GM19043 (cell line): ENCODE results near the gene CCDC142.
"Not testable (repeated sequence)": the region's sequence is repeated elsewhere in the genome, so short reads cannot be mapped to it uniquely, and the experiment has no call there.

Source experiments
- ATAC-seq: cut with Tn5 transposase; IDR thresholded peaks from one replicate; pipeline ENCODE4 v1.9.1; 2021; ENCODE audit warnings: low read depth; ENCODE audit not compliant: unreplicated experiment

CCDC142 gene

DNA sequence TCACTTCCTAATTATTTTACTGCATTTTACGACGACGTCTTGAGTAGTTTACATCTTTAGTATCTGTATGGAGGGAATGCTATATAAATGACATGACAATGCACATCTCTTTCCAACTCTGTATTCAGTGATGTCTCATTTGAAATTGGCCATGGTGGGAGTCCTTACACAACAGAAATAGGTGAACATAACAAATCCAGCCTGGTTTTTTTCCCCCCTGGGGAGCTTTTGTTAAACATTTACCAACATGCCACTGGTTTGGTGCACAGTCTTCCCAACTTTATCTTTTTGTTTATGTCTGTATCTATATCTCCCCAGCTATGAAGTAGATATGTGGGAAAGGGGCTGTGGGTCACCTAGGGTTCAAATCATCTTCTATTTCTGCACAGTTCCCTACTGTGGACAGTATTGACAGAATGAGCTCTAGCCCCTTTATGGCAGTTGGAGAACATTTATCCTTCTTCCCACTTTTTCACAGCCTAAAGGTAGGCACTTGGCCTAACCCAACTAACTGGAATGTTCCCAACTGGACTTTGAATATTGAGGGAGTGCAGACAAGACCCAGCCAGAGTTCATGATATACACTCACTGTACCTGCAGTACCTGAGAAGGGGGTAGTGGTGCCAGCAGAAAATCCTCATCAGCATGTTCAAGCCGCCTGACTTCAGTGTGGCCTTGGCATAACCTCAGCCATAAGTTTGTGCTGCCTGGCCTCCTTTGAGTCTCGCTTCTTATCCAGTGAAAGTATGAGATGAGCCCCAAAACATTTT, 35.4 kb downstream of the CCDC142 start:
- no peak for ATAC-seq

DNA sequence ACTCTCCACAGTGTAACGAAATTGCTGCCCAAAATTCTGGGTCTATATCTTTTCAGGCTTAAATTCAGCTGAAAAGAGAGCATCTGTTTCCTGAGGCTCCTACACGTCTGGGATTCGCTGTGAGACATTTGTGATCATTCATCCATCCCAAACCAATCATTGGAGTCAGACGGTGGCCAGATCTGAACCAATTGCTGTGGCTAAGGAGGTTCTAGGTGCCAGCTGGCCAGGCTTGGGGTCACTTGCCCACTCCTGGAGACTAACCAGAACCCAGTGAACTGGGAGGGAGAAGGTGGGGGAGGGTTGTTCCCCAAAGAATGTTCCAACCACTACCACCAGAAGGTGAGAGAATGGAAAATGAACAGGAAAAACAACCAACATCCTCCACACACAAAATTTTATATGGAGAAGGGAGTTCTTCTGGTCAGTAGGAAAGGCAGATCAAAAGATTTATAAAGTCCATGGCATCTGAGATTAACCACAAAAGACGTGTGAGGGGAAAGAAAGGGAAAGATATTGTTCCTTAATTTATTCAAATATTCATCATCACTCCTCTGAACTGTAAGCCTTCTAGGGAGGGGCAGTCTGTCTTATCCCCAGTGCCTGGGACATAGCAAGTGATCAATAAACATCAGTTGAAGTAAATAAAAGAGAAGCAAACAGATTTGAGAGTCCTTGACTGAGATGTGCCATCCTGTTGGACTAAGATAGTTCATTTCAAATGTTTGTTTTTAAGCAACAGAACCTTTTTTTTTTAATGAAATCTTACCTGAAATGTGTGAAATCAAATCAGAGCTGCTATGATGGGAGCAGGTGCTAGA, 38.1 kb downstream of the CCDC142 start:
- no peak for ATAC-seq

DNA sequence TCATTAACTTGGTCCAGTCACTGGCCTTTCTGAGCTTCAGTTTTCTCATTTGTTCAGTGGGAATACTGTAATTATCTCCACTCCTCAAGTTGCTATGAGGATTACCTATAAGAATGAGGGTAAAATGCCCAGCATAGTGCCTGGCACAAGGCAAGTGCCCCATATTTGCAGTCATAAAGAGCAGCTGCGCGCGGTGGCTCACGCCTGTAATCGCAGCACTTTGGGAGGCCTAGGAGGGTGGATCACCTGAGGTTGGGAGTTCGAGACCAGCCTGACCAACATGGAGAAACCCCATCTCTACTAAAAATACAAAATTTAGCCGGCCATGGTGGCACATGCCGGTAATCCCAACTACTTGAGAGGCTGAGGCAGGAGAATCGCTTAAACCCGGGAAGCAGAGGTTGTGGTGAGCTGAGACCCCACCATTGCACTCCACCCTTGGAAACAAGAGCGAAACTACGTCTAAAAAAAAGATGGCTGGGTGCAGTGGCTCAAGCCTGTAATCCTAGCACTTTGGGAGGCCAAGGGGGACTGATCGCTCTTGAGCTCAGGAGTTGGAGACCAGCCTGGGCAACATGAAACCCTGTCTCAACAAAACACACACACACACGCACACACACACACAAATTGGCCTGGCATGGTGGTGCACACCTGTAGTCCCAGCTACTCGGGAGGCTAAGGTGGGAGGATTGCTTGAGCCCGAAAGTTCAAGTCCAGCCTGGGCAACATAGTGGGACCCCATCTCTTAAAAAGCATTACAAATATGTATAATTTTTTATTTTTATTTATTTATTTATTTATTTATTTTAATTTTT, 40.1 kb downstream of the CCDC142 start:
- not testable (repeated sequence) for ATAC-seq

DNA sequence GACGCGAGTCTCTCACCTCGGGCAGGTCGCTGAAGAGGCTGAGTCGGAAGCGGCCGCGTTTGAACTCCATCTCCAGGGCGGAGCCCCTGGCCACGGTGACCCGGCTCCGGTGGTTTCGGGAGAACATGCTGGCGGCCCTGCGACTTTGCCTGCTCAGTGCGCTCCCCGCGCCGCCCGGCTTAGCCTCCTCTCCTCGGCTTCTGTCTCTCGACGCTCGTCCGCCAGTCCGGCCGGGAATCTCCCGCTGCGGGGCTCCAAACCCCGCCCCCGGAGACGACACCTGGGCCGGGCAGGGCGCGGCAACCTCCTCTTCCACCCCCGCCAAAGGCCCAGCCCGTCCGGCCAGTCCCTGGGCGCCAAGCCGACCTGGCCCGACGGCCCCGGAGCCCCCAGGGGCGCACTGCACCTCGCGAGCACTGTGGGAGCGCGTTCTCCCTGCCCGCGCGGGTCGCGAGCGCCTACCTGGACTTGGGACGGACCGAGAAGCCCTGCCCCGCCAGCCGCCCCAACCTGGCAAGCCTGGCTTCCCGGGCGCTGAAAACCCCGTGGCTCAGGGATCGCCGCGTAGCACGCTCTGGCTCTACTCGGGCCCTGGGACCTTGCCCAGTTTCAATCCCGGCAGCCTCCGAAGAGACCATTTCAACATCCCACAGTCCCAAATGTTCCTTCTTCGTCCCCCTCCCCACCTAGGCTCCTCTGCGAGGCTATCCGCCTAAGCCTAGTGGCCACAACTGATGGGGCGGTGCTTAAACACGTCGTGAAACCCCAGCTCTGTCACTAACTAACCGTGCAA, 40.9 kb downstream of the CCDC142 start, which contains the start of gene RTKN:
Gene RTKN, minus strand, starts transcription at position 248 of the 793 bp plus-strand sequence. Its CDS starts 121 bp downstream, at position 127.
- no peak for ATAC-seq

DNA sequence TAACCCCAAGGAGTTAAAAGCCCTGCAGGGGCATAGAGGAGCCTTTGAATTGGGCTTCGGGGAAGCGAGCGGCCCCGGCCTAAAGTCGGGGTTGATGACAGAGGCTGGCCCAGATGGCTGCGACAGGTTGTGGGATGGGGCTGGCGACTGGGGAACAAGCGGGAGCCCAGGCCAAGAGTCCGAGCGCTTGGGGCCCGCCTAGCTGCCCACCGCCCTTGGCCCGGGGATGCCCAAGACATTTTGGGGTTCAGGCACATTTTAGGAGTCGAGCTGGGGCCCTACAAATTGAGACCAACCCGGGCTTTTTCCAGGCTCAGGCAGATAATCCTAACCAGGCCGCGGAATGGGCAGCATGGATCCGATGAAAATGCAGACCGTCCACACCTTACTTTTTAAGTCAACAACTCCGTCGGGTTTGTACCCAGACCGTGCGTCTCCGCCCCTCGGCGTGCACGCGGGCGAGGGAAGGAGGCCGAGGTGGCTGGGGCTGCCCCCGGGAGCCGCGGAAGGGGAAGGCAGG, 41.6 kb downstream of the CCDC142 start:
- no peak for ATAC-seq

DNA sequence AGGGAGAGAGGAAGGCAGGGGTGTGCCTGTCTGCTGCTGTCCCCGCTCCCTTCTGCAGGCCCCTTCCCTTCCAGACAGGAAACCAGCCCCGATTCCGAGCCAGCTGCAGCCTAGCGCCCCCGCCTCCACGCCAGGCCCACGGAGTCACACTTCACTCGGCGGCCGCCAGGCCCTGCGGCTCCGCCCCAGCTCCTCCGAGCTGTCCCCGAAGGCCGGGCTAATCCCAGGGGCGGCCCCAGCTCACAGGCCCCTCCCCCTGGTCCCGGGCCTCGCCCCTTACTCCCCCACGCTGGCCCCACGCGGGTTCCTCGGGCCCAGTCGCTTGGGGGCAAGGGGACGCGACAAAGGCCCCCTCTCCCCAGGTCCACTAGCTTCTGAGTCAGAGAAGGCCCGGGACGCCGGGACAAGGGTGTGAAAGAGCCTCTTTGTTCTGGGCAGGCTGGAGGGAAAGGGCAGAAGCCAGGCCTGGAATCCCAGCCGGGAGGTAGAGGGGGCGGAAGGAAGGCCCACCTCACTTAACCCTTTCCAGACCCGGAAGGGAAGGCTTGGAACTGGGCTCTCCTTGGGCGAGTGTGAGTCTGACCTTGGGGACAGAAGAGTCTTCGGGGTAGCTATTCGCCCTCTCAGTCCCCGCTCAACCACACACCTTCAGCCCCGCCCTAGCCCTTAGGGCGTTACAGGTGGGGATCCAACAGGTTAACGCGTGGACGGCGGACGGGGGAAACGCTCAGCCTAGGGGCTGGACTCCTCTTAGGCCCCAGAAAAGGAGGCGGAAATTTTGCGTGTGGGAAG, 42.2 kb downstream of the CCDC142 start:
- peak; percentile 77 for ATAC-seq

DNA sequence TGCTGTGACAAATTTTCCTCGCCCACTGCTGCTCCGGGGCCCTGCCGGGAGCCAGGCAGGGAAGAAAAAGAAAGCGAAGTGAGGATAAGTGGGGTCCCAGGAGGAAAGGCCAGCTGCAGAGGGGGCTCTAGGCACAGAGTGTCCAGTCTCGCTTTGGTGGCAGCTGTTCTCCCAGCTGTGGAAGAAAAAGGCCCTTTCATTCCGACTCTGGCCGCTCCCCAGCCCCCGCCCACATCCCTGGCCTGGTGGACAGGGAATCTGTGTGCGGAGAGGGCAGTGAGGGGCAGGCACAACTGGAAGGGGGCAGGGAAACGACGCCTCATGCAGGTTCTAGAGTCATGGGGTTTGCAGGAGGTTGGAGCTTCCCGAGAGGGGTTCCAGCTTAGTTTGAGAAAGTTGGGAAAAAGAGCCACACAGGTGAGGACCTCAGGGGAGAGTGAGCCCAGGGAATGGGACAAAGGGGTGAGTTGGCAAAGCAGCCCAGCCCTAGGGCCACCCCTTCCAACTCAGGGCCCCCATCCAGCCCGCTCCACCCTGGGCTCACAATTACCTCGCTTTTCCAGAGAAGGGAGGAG, 42.9 kb downstream of the CCDC142 start:
- ATAC-seq = no peak

DNA sequence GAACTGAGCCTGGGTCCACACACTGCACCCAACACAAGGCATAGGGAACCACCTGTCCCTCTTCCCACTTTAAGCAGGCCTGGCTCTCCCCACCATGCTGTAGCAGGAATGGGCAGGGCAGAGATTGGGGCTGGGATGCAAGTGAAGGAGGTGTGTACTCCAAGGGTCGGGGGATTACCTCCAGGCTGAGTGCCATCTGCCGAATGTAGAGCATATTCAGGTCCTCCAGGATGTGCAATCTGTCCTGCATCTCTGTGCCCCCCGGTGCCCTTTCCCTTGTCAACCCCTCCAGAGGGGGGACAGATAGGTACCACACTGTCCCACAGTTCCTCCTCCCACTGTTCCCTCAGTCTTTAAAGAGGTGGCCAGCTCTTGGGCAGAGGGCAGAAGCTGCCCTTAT, 43.4 kb downstream of the CCDC142 start:
- no peak for ATAC-seq

DNA sequence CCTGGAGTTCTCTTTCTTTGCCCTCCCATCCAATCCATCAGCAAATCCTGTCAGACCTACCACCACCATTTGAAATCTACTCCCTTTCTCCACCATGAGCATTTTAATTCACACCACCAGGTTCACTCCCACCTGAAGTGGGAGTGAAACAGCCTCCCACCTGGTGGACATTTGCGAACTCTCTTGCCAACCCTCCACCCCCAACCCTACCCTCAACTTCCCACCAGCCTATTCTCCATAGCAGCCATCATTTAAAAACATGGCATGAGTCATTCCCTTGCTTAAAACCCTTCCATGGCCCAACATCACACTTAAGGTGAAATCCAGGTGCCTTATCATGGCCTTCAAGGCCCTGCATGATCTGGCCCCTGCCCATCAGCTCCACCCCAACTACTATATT, 44.5 kb downstream of the CCDC142 start:
- no peak for ATAC-seq

DNA sequence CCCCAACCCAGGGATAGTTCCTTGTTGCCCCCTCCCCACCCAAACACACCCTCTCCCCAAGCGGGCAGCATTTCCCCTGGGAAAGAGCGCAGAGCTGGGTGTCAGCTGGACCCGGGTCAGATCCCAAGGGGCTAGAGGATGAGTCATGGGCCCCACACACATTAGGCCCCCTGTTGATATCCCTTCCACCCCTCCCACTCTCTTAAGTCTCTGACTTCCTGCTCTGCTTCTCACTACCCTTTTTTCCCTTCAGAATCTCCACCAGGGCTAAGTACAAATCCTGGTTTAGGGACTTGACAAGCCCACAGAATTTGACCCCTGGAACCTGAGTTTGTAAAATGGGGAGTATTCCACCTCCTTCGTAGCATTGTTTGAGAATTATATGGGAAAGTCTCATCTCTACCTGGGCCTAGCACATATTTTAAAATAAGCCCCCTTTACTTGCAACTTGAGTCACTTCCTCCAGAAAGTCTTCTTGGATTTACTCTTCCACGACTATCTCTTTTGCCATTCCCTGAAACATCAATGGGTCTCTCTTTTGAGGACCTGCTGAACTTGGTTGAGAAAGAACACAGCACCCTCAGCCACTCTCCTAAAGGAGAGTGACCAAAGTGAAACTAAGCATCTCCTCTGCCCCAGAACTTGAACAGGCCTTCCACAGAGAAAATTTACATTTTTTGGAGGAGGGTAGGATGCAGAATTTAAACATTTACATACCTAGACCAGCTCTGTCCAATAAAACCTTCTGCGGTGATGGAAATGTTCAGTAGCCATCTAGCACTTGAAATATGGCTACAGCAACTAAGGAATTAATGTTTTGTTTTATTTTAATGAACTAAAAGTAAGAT, 45.7 kb downstream of the CCDC142 start:
- ATAC-seq = no peak

DNA sequence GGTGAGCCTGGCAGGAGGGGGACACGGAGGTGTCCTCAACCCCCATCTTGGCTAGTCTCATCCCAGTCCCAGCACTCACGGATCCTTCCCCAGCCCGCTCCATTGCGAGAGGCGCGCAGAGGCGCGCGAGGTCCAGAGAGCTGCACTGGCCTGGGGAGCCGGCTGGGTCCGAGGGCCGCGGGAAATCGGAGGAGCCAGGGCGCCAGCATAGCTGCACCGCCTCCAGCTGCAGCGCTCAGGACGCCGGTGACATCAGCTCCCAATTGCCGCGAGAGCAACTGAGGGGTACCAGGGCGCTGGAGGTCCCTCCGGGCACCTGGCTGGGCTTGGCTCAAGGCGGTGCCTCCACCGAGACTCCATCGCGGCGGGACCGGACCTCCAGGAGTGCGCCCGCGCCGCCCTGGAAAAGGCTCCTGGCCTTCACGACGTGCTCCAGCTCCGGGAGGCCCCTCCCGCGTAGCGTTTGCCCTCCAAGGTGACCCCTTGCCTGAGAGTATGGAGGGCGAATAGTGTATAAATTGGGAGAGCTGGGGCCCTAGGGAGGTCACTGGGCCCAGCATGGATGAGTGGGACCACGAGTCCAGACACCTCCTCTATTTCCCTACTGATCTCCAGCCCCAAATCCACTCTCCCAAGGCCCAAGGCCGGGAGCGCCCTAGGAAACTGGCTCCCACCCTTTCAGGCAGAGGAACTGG, 46.5 kb downstream of the CCDC142 start:
- no peak for ATAC-seq

DNA sequence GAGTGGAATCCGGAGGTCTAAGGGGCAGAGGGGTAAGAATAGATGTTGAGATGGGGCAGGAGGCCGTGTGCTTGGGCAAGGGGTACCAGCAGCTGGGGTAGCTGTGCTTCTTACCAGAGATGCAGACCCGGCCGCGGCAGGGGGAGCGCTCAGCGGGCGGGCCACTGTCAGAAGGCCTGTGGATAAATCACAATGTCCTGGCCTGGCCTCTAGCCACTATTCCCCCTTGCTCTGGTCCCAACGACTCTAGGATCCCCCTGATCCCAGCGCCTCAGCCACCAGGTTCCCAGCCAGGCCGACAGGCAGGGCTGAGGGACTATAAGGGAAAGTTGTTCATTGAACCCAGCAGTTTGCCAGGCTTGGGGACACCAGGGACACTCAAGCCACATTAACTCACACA, 52.3 kb downstream of the CCDC142 start:
- ATAC-seq = no peak

DNA sequence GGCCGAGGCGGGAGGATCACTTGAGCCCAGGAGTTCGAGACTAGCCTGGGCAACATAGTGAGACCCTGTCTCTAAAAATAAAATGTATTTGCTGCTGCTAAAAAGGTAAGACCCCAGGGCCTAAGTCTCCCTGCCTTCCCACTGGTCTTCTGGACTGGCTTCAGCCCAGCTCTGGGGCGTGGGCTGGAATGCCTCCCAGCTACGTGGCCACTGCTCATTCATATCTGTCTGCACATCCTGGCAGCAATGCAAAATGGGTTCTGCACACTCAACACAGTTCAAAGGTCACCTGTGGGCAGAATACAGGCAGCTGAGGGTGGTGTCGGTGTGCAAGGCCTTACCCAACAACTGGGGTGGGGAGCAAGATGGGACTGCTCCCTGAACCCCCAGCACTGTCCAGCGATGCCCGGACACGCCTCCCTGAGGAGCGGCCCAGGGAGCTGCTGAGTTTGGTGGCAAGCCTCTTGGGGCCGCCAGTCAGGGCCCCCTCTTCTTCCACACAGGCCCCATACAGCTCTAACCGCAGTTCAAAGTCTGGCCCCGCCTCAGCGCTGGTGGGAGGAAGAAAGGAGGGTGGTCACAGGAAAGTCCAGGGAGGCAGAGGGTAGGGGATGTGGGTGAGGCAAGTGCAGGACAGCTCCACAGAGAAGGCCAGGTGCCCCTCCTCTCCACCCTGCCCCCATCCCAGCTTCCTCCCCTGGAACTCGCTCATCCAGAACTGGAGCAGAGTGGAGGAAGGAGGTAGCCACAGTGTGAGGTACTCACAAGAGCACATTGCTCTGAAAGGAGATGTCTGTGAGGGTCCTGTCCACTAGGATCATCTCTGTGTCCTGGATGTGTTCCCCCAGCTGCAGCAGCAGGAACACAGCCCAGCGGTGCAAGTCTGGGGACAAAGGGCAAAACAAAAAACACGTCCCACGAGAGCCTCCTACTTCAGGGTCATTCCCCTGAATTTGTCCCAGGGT, 53.0 kb downstream of the CCDC142 start:
- no peak for ATAC-seq

DNA sequence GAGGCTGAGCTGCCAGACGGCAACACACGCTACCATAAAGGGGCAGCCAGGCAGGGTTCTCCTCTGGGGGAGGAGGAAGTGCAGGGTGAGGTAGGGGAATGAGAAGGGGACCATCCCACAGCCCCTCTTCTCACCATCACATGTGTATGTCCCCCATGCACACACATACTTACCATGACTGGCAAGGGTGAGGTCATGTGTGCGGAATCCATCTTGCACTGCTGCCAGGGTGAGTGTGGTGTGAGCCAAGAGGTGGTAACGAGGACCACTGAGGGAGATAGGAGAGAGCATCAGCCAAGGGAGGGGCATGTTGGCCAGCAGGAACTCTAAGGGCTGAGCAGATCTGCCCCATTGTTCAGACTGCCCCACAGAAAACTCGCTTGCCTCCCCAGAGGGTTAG, 54.1 kb downstream of the CCDC142 start:
- ATAC-seq = no peak

DNA sequence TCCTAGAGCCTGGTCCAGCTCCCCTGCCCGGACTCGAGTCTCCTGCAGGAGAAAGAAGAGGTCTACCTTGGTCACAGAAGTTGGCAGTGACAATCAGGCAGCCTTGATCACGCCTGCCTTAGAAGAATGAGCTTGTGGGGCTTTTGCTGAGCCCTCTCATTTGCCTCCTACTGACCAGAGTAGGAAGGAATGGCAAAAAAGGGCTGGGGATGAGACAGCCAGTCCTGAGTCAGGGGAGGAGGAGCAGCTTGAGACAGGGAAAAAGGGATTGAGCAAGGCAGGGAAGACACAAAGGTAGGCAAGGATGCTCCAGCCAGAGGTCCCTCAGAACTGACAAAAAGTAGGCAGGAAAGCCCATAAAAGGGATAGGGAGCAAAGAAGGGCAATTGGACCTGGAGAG, 55.2 kb downstream of the CCDC142 start:
- ATAC-seq = no peak

DNA sequence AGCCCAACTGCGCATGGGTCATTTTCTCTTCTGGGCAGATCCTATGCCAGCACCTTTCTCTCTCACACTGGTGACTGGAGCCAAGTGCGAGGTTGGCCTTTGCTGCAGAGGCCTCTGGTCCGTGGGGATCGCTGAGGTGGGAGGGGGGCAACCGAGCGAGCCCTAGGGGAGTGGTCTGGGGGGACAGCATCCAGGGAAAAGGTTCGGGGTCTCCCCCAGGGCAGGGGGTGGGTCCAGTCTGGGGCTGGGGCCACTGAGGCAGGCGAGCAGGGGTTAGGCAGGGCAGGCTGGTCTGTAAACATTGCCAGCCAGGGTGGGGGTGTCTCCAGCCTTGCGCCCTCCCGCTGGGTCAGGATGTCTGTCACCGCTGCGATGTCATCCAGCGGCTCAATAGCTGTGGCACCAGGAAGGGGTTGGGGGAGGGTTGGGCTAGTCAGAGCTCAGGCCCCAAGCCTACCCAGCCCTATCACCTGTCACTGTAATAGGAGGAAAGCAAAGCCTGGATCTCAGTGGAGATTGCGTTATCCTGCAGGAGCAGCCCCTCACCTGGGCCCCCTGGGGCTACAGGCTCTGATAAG, 56.5 kb downstream of the CCDC142 start:
- ATAC-seq = no peak
